NCI-H510A (cell line): ENCODE measurements around the gene FXYD3.
"Not testable (repeated sequence)": the region's sequence is repeated elsewhere in the genome, so short reads cannot be mapped to it uniquely, and the experiment has no call there.

Experiments used
- DNase-seq: peaks from one replicate; lab custom pipeline; 2025; lab: John Stamatoyannopoulos, UW

FXYD3 gene

DNA sequence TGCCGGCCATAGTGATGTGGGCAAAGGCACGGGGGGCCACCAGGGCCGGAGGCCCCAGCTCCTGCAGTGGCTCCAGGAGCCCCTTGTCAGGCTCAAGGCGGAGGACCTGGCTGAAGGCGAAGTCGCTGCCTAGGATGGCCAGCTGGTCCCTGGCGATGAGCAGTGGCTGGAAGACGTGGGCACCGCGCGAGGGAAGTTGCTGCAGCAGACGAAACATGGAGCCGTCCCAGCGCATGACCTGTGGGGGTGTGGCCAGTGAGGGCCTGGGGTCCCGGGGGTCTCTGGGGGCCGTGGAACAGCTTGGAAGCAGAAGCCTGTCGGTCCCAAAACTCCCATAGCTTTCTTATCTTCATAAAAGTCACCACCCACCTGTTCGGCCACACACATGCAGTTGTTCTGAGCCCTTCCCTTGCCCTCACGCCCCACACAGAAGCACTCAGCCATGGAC is 9.7 kb downstream of the FXYD3 start:
- DNase-seq: no peak

DNA sequence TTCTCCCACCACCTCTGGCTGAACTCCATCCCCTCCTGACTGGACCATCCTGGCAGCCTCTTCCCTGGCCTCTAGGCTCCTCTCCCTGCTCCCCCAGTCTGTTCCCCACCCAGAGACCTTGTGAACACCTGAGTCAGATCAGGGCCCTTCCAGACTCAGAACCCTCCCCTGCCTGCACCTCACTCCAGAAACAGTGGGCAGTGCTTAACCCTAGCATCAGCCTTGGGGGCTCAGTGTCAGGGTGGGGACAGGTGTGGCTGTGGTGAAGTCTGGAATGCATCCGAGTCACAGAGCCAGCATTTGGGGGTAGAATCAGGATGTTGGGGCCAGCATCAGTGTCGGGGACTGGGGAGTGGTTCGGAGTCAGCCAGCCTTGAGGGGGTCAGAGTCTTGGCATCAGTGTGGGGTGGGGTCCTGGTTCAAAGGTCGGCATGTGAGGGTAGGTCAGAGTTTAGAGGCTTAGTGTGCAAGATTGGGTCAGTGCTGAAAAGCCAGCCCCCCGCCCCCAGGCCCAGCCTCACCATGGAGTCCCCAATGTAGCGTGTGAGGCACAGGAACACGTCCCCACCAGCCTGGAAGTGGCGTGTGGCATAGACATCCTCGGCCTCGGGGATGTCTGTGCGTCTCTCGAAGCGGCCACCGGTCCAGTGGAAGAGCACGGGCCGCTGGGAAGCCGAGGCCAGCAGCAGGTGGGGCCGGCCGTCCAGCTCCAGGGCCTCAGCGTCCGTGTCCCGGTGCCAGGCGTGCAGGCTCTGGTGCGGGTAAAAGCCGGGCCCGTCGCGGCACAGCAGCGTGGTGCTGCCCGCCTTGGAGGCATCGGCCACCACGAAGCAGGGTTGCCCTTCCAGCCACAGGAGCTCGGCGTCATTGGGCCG is 10.4 kb downstream of the FXYD3 start:
- DNase-seq: no peak

DNA sequence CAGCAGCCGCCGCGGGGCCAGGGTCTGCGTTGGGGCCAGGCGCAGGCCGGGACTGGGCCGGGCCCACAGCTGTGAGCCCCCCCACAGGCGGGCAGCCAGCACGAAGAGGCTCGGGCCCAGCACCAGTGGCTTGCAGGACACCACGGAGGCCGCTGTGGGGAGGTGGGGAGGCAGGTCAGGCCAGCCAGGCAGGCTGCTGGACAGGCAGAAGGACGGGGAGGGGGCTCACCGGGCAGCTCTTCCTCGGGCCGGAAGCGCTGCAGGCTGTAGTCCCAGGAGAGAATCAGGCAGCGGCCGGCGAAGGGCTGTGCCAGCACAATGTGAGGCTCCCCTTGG is 11.0 kb downstream of the FXYD3 start:
- no peak for DNase-seq

DNA sequence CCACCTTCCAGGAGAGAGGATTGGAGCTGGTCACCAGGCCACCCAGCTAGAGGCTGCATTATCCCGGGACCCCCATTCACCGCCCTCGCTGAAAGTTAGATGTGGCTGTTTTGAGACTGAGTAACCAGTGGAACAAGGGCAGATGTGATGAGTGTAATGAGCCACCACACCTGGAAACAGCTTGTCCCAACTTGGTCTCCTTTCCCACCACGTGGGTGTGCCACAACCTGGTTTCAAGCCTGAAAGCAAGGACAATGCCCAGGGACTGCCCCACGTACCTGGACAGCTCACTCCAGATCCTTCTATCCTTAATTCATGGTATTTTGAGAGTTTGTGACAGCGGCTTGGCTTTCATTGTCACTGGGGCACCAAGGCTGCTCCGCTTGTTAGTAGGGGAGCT is 12.2 kb downstream of the FXYD3 start:
- DNase-seq: no peak

DNA sequence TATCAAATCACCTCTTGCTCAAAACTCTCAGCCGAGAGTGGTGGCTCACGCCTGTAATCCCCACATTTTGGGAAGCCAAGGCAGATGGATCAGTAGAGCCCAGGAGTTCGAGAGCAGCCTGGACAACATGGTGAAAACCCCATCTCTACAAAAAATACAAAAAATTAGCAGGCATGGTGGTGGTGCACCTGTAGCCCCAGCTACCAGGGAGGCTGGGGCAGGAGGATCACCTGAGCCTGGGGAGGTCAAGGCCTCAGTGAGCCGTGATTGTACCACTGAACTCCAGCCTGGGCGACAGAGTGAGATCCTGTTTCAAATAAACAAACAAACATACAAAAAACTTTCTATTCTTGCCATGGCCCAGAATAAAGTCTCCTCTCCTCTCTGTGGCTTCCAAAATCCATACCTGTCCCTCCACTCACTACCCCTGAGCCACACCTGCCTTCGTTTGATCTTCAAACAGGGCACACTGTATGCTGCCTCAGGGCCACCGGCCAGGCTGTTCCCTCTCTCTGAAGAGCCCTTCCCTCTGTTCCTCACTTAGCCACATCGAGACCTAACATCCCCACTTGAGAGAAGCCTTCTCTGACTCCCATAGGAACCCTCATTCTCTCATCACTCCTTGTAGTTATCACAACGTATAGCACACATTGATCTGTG is 12.9 kb downstream of the FXYD3 start:
- no peak for DNase-seq

DNA sequence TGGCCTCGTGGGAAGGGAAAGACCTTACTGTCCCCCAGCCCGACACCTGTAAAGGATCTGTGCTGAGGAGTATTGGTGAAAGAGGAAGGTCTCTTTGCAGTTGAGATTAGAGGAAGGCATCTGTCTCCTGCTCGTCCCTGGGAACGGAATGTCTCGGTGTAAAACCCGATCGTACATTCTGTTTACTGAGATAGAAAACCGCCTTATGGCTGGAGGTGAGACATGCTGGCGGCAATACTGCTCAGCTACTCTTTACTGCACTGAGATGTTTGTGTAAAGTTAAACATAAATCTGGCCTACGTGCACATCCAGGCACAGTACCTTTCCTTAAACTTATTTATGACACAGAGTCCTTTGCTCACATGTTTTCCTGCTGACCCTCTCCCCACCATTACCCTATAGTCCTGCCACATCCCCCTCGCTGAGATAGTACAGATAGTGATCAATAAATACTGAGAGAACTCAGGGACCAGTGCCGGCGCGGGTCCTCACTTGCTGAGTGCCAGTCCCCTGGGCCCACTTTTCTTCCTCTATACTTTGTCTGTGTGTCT is 14.2 kb downstream of the FXYD3 start:
- DNase-seq: not testable (repeated sequence)

DNA sequence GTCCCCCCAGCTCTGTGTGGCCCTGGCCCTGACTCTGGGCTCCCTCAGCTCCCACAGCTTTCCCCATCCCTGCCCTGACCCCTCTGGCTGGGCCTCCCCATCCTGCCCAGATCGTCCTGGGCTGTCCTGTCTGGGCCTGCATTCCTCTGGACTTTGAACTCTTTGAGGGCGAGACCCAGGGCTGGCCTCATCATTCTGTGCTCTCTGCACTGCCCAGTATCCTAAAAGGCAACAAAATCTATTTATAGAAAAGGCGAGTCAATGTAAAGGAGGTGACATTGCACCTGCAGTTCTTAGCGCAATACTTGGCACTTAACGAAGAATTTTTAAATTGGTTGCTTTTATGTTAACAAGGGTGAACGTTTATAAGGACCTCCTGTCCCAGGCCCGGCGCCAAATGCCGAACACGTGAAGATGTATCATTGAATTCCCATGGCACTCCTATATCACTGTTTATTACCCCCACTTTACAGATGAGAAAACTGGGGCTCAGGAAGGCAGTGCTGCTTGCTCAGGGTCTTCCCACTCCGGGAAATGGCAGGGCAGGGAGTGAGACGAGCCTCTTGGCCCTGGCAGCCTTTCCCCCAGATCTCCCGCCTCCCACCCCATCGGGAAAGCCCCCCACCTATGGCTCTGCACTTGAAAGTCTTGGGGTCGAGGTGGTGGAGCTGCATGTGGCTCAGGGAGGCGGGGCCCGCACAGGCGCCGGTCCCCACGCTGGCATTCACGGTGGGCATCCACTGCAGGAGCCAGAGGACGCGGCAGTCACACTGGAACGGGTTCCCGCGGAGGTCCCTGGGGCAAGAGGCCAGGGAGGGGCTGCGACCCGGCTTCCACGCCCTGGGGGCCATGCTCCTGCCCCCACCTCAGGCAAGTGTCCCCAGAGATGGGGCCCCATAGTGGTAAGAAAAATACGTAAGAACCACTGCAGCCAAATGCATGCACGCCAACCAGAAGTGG is 15.4 kb downstream of the FXYD3 start:
- no peak for DNase-seq

DNA sequence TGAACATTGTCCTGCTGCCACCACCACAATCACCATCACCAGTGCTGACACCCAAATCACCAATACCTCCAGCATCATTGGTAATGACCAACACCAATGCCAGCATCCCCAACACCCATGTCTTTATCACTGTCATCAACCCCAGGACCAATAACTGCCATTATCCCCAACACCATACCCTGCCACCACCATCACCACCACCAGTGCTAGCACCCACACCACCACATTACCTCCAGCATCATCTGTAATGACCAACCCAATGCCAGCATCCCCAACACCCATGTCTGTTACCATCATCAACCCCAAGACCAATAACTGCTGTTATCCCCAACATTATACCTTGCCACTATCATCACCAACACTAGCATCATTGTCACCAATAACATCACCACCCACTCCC is 16.6 kb downstream of the FXYD3 start:
- DNase-seq: no peak

DNA sequence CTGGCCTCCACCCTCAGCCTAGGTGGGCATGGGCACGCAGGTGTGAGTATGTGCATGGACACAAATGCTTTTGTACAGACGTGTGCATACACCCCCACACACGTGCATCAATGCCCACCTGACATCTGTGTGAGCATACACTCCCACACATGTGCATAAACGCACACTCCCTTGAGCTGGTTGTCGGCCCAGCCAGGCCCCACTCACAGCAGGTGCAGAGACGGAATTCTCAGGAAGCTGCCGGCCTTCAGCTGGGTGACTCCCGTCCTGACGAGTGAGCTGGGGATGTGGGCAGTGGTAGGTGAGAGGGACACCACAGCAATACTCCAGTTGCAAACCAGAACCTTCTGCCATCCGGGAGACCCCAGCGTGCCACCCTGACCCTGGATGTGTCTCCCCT is 18.2 kb downstream of the FXYD3 start:
- no peak for DNase-seq

DNA sequence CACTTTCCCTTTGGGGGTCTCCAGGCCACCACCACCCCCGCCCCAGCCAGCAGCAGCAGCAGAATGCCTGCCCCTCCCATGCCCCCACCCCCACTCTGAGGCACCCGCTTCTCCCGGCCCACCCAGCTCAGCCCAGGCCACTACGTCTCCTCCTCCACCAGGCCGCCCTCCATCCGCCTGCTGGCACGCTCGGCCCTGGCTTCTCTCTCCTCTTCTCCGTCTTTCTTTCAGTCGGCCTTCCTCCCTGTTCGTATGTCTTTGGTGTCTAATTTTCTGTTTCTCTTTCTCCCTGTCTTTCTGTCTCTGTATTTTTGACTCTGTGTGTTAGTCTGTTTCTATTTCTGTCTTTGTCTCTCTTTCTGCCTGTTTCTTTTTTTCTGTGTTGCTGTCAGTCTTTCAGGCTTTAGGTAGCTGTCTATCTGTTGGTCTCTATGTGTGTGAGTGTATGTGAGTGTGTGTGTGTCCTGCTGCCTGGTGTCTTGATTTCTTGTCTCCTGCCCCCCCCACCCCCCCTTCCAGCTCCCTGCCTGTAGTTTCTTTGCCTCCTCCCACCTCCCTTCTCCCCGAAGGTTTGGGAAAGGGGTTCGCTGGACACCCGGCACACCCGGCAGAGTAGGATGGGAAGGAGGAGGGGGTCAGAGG is 19.1 kb downstream of the FXYD3 start, which contains the start of gene LGI4:
Gene LGI4, minus strand, starts transcription at position 459 of the 642 bp plus-strand sequence. Its CDS starts 379 bp downstream, at position 80.
- DNase-seq: no peak

DNA sequence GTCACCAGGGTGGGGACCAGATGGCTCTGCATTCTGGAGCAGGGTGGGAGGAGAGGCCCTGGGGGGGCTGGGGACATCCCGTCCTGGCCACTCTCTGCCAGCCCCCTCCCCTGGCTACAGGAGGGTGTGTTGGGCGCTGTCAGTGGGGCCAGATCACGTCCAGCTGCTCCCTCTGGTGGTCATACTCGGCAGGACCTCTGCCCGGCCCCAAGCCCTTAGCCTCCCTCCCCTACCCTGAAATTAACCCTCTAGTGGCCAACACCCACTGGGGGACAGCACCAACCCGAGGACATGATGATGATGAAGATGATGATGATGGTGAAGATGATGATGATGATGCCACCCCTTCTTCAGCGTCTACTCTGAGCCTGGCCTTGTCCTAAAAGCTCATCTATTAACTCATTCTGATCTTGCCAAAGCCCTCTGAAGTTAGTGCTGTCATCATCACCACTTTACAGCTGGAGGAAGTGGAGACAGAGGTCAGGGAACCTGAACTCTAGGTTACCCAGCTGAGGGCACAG is 19.8 kb downstream of the FXYD3 start:
- DNase-seq: no peak

DNA sequence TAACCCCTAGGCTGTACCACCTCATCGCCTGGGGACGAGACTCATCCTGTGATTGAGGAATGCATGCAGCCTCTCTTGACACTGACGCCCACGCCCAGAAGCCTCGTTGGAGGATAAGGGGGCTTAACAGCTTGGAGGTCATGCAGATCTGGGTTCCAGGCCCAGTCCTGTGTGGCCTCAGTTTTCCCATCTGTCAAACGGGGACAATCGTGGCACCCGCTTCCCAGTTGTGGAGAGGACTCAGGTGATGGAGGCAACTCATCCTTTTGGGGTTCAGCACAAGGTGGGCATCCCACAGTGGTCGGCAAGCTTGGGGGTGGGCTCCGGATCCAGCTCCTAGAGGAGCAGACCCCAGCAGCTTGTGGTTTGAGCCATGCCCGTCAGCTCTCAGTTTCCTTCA is 20.6 kb downstream of the FXYD3 start:
- no peak for DNase-seq

DNA sequence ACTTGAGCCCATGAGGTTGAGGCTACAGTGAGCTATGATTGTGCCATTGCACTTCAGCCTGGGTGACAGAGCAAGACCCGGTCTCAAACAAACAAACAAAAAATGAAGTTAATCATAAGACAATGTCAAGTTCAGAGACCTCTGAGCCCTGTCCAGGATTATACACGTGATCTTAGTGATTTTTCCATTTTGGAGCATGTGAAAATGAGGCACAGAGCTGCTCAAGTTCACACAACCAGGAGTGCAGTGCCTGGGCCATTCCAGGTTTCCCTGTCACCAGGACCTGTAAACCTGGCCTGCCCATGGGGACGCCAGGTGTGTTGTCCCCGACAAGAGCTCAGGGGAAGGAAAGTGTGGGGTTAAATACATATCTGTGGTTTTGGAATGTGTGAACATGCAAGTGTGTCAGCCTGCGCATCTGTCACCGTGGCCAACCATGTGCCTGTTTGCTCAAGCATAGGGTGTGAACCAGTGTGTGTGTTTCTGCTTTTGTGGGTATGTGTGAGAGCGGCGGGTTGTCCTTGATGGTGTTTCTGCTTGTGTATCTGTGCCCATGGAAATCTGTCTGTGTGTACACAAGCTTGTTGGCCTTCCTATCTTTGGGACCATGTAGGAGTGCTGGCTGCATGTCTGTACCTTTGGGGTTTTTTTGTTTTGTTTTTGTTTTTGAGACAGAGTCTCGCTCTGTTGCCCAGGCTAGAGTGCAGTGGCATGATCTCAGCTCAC is 21.5 kb downstream of the FXYD3 start:
- no peak for DNase-seq

DNA sequence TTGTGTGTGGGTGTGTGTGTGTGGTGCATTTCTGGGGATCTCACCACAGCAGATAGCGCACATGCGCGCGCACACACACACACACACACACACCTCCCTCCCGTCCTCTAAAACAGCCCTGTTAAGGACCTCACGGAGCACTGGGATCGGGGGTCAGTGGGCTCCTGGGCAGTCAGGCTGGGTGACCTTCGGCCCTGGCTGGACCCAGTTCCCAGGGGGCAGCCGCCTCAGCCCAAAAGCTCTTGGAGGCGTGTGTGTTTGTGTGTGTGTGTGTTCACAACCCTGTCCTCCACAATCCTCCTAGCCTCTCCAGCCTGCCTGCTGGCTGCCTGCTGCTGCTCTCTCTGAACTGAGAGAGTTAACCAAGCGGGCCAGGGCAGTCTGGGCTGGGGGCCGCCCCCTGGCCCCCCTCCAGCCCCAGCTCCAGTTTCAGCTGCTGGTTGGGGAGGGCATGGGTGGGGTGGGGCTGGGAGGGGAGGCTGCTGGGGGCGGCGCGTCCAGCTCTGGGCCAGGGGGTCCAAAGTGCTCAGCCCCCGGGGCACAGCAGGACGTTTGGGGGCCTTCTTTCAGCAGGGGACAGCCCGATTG is 22.8 kb downstream of the FXYD3 start, which contains the start of gene FXYD1:
Gene FXYD1, plus strand, starts transcription at position 520 of the 588 bp plus-strand sequence. CDS start 1,256 bp downstream, outside the sequence.
- no peak for DNase-seq

DNA sequence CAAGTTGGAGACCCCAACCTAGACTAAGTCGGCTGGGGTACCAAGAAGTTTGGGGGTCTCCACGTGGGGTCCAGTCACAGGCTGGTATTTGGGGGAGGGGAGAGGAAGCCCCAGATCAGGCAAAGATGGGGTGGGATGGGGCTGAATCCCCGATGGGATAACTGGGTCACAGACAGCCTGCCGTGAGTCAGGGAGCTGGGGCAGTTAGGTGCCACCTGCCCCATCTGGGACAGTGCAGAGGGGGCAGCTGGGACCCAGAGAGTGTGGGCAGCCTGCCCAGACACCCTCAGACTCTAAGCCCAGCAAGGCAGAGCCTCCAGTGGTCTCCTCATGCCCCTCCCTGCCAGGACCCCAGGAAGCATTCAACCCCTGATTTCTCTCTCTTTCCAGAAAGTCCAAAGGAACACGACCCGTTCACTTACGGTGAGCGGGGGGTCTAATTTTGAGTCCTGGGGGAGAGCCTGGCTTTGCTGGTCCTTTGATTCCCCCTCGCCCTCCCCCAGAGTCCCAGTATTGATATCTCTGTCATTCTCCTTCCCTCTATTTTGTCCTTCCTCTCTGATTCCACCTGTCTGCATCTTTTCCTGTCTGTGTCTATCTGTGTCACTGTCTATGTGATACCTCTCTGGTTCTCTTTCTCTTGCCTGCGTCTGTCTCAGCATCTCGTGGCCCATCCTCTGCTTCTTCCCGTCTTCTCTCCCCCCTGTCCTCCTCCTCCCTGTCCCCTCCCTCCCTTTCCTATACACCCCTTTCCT is 24.8 kb downstream of the FXYD3 start:
- no peak for DNase-seq

DNA sequence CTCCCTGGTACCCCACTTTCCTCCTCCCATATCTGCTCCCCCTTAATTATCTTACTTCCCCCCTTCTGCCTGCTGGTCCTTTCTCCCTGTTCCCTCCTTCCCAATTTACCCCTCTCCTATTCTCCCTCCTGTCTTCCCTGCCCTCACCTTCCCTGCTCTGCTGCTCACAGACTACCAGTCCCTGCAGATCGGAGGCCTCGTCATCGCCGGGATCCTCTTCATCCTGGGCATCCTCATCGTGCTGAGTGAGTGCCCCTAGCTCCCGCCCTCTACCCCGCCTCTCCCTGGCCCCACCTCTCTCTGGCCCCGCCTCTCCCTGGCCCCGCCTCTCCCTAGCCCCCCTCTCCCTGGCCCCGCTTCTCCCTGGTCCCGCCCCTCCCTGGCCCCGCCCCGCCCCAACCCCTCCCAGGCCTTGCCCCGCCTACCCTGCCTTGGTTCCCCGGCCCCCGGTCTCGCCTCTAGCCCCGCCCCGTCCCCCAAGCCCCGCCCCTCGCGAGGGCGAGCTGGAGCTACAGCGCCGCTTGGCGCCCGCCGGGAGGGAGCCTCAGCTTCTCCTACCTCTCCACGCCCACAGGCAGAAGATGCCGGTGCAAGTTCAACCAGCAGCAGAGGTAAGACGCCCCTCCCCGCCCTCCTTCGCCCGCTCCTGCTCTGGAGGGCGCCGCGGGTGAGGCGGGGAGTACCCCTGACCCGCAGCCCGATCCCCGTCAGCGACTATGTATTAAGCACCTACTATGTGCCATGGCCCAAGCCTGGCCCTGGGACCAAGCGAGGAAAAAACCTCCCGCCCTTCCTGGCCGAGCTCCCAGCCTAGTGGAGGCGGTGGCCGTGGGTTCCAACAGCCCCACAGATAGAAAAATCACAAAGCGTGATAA is 25.6 kb downstream of the FXYD3 start:
- DNase-seq: no peak

DNA sequence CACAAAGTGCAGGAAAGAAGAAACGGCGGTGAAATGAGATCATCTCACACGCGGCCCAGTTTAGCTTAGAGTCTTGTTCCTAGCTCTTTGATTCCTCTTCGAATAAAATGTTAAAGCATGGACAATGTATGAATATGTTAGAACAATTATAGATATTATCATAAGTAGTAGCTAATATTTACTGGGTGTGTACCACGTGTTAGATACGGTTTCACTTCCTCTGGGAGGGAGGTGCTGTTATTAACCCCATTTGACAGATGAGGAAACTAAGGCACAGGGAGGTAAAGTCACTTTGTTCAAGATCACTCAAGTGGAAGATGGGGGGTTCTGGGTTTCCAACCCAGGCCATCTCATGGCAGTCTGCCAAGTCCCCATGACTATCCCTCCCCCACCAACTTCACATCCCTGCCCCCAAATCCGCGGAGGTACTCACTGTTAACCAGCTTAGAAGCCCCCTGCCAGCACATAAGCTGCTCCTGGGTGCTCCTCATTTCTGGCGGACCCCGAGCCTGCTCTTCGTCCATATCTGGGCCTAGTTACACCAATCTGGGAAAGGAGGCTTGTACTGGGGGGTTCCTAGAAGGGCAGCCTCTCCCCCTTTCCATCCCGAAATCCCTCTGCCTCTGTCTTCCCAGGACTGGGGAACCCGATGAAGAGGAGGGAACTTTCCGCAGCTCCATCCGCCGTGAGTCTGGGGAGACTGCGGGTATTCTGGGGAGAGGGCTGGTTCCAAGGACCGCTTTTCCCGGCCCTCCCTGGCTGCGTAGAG is 26.4 kb downstream of the FXYD3 start:
- DNase-seq: no peak
